HEK293 (cell line): ENCODE measurements around the gene DCTN2.

Source experiments
- CTCF ChIA-PET: fragments of 350-600 bp; formaldehyde crosslinking; extraction: SDS; loops from one replicate; lab custom pipeline; 2021; ENCODE audit warnings: antibody characterized with exemption; lab: Yijun Ruan, JAX
- POLR2A ChIA-PET: fragments of 300-600 bp; formaldehyde crosslinking; extraction: SDS; loops from one replicate; lab custom pipeline; 2020; ENCODE audit warnings: antibody characterized with exemption, inconsistent platforms; lab: Yijun Ruan, JAX
- H3K27ac ChIP-seq: fragments of 200-500 bp; sonication (Bioruptor generic); 2 replicates; pipeline ENCODE4 v1.5.1; 2014; ENCODE audit warnings: low read depth, low read length, control low read depth, inconsistent platforms; ENCODE audit errors: extremely low read depth
- H3K36me3 ChIP-seq, 2 experiments: fragments of 200-500 bp in 1 of 2; sonication (Bioruptor generic) in 1 of 2; 1 replicate in 1 of 2; 2 replicates in 1 of 2; pipeline ENCODE4 v1.5.1; 2014 to 2017; ENCODE audit warnings: inconsistent platforms in 2 of 2, low read length in 2 of 2; ENCODE audit not compliant: control insufficient read depth in 2 of 2, insufficient read depth in 1 of 2
- H3K4me1 ChIP-seq: fragments of 200-500 bp; sonication (Bioruptor generic); 2 replicates; pipeline ENCODE4 v1.5.1; 2014; ENCODE audit warnings: mild to moderate bottlenecking, low read length, inconsistent platforms; ENCODE audit not compliant: control insufficient read depth, insufficient read depth
- H3K4me3 ChIP-seq: 2 replicates; pipeline ENCODE4 v1.5.1; 2011; ENCODE audit warnings: low read depth, mild to moderate bottlenecking, control low read depth, low read length, moderate library complexity
- H3K9me3 ChIP-seq: fragments of 200-500 bp; sonication (Bioruptor generic); 2 replicates; pipeline ENCODE4 v1.5.1; 2014; ENCODE audit warnings: low read depth, low read length, inconsistent platforms; ENCODE audit not compliant: control insufficient read depth, insufficient read depth
- GLI2 ChIP-seq: fragments of 450-650 bp; formaldehyde crosslinking; IDR thresholded peaks from 2 replicates; pipeline ENCODE4; 2017; ENCODE audit warnings: missing biosample characterization, missing genetic modification characterization, low read depth, borderline replicate concordance
- GLIS1 ChIP-seq: fragments of 450-650 bp; formaldehyde crosslinking; IDR thresholded peaks from 2 replicates; pipeline ENCODE4 v1.5.1; 2016; ENCODE audit warnings: missing biosample characterization, missing genetic modification characterization
- GLIS2 ChIP-seq: fragments of 450-650 bp; formaldehyde crosslinking; IDR thresholded peaks from 2 replicates; pipeline ENCODE4 v1.5.1; 2016; ENCODE audit warnings: missing biosample characterization, missing genetic modification characterization
- KLF10 ChIP-seq: fragments of 450-650 bp; IDR thresholded peaks from 2 replicates; pipeline ENCODE4 v1.5.1; 2018; ENCODE audit warnings: missing biosample characterization, mild to moderate bottlenecking, missing genetic modification characterization
- OSR2 ChIP-seq: fragments of 450-650 bp; formaldehyde crosslinking; IDR thresholded peaks from 2 replicates; pipeline ENCODE4 v1.5.1; 2016; ENCODE audit warnings: missing biosample characterization, missing genetic modification characterization
- ZFHX2 ChIP-seq: fragments of 450-650 bp; formaldehyde crosslinking; conservative IDR thresholded peaks from 2 replicates; pipeline ENCODE4 v1.5.1; 2016; ENCODE audit warnings: missing biosample characterization, missing genetic modification characterization
- ZNF10 ChIP-seq: fragments of 450-650 bp; formaldehyde crosslinking; IDR thresholded peaks from 2 replicates; pipeline ENCODE4 v1.5.1; 2017; ENCODE audit warnings: missing biosample characterization, missing genetic modification characterization
- ZNF16 ChIP-seq: fragments of 450-650 bp; formaldehyde crosslinking; IDR thresholded peaks from 2 replicates; pipeline ENCODE4 v1.5.1; 2016; ENCODE audit warnings: low read depth, missing biosample characterization, missing genetic modification characterization
- ZNF169 ChIP-seq: fragments of 450-650 bp; formaldehyde crosslinking; IDR thresholded peaks from 2 replicates; pipeline ENCODE4 v1.5.1; 2016; ENCODE audit warnings: missing biosample characterization, missing genetic modification characterization
- ZNF223 ChIP-seq: fragments of 450-650 bp; formaldehyde crosslinking; IDR thresholded peaks from 2 replicates; pipeline ENCODE4 v1.5.1; 2016; ENCODE audit warnings: missing biosample characterization, missing genetic modification characterization
- ZNF266 ChIP-seq: fragments of 450-650 bp; formaldehyde crosslinking; IDR thresholded peaks from 2 replicates; pipeline ENCODE4 v1.5.1; 2016; ENCODE audit warnings: missing biosample characterization, missing genetic modification characterization, low read depth
- ZNF324 ChIP-seq: fragments of 450-650 bp; formaldehyde crosslinking; IDR thresholded peaks from 2 replicates; pipeline ENCODE4 v1.5.1; 2016; ENCODE audit warnings: missing biosample characterization, missing genetic modification characterization
- ZNF335 ChIP-seq: fragments of 450-650 bp; formaldehyde crosslinking; conservative IDR thresholded peaks from 2 replicates; pipeline ENCODE4 v1.5.1; 2016; ENCODE audit warnings: missing biosample characterization, missing genetic modification characterization
- ZNF501 ChIP-seq: fragments of 450-650 bp; formaldehyde crosslinking; IDR thresholded peaks from 2 replicates; pipeline ENCODE4 v1.5.1; 2016; ENCODE audit warnings: missing biosample characterization, missing genetic modification characterization
- ZNF548 ChIP-seq: fragments of 450-650 bp; formaldehyde crosslinking; IDR thresholded peaks from 2 replicates; pipeline ENCODE4 v1.5.1; 2016; ENCODE audit warnings: missing biosample characterization, missing genetic modification characterization
- ZNF549 ChIP-seq: fragments of 450-650 bp; IDR thresholded peaks from 2 replicates; pipeline ENCODE4 v1.5.1; 2018; ENCODE audit warnings: missing biosample characterization, missing genetic modification characterization, mild to moderate bottlenecking, inconsistent platforms, moderate library complexity
- ZNF585B ChIP-seq: fragments of 450-650 bp; formaldehyde crosslinking; IDR thresholded peaks from 2 replicates; pipeline ENCODE4 v1.5.1; 2016; ENCODE audit warnings: missing biosample characterization, missing genetic modification characterization
- ZNF654 ChIP-seq: fragments of 450-650 bp; formaldehyde crosslinking; IDR thresholded peaks from 2 replicates; pipeline ENCODE4 v1.5.1; 2016; ENCODE audit warnings: low read depth, missing biosample characterization, missing genetic modification characterization
- ZNF747 ChIP-seq: fragments of 450-650 bp; formaldehyde crosslinking; IDR thresholded peaks from 2 replicates; pipeline ENCODE4 v1.5.1; 2016; ENCODE audit warnings: missing biosample characterization, missing genetic modification characterization
- ZNF768 ChIP-seq: fragments of 450-650 bp; formaldehyde crosslinking; IDR thresholded peaks from 2 replicates; pipeline ENCODE4 v1.5.1; 2018; ENCODE audit warnings: missing biosample characterization, mild to moderate bottlenecking, missing genetic modification characterization
- ZNF776 ChIP-seq: fragments of 450-650 bp; formaldehyde crosslinking; IDR thresholded peaks from 2 replicates; pipeline ENCODE4 v1.5.0; 2017; ENCODE audit warnings: missing biosample characterization, missing genetic modification characterization, borderline replicate concordance
- ZNF785 ChIP-seq: fragments of 450-650 bp; formaldehyde crosslinking; IDR thresholded peaks from 2 replicates; pipeline ENCODE4 v1.5.1; 2016; ENCODE audit warnings: missing biosample characterization, missing genetic modification characterization
- ZNF830 ChIP-seq: fragments of 450-650 bp; IDR thresholded peaks from 2 replicates; pipeline ENCODE4 v1.5.0; 2018; ENCODE audit warnings: missing biosample characterization, missing genetic modification characterization, low read depth, mild to moderate bottlenecking, moderate library complexity
- ZNF837 ChIP-seq: fragments of 450-650 bp; formaldehyde crosslinking; IDR thresholded peaks from 2 replicates; pipeline ENCODE4 v1.5.1; 2016; ENCODE audit warnings: missing biosample characterization, missing genetic modification characterization
- ZXDB ChIP-seq: fragments of 450-650 bp; formaldehyde crosslinking; IDR thresholded peaks from 2 replicates; pipeline ENCODE4 v1.5.1; 2016; ENCODE audit warnings: missing biosample characterization, missing genetic modification characterization
- TF ChIP-seq, protein P1 (sequence below): fragments of 450-650 bp; formaldehyde crosslinking; IDR thresholded peaks from 2 replicates; pipeline ENCODE4 v1.5.1; 2016; ENCODE audit warnings: missing biosample characterization, missing genetic modification characterization
- TF ChIP-seq, protein P2 (sequence below): fragments of 450-650 bp; formaldehyde crosslinking; IDR thresholded peaks from 2 replicates; pipeline ENCODE4 v1.5.1; 2016; ENCODE audit warnings: missing biosample characterization, missing genetic modification characterization
- TF ChIP-seq, protein P3 (sequence below): fragments of 450-650 bp; formaldehyde crosslinking; IDR thresholded peaks from 2 replicates; pipeline ENCODE4 v1.5.1; 2017; ENCODE audit warnings: missing biosample characterization, missing genetic modification characterization

DCTN2 gene

DNA sequence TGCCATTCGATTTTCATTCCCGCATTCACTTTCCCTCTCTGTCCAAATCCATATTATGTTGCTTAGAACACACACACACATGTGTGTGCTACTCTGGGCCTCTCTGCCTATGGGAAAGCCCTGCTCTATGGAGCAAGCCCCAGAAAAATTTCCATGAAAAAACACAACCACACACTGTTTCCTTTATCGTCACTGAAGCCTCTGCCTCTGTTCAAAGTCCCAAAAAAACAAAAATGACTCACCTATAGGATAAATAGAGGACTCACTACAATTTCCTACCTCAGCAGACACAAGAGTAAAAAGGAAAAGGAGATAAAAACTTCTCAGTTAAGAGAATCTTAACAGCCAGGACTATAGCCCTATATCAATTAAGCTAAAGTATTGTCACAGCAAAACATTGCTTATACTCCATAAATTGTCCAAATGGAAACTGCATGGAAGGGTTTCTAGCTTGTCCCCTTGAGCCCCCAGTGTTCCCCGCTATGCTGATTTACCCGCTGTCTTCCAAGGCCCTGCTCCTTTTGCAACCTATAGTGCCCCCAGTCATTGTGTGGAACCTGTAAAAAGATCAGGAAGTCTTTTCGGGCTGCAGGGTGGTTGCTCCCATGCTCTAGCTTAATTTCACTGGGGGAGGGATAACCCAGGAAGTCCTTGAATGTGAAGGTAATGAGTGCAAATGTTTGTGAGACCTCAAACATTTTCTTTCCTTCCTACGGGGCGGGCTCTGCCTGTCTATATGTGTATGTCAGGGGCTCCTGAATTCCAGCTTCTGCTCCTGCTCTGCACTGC lies 32.9 kb upstream of the DCTN2 start (continued):
- TF ChIP-seq, protein P1, sequence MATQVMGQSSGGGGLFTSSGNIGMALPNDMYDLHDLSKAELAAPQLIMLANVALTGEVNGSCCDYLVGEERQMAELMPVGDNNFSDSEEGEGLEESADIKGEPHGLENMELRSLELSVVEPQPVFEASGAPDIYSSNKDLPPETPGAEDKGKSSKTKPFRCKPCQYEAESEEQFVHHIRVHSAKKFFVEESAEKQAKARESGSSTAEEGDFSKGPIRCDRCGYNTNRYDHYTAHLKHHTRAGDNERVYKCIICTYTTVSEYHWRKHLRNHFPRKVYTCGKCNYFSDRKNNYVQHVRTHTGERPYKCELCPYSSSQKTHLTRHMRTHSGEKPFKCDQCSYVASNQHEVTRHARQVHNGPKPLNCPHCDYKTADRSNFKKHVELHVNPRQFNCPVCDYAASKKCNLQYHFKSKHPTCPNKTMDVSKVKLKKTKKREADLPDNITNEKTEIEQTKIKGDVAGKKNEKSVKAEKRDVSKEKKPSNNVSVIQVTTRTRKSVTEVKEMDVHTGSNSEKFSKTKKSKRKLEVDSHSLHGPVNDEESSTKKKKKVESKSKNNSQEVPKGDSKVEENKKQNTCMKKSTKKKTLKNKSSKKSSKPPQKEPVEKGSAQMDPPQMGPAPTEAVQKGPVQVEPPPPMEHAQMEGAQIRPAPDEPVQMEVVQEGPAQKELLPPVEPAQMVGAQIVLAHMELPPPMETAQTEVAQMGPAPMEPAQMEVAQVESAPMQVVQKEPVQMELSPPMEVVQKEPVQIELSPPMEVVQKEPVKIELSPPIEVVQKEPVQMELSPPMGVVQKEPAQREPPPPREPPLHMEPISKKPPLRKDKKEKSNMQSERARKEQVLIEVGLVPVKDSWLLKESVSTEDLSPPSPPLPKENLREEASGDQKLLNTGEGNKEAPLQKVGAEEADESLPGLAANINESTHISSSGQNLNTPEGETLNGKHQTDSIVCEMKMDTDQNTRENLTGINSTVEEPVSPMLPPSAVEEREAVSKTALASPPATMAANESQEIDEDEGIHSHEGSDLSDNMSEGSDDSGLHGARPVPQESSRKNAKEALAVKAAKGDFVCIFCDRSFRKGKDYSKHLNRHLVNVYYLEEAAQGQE (tag by site-specific recombination): no peak
- no peak for TF ChIP-seq OSR2 (tag by site-specific recombination)
- no peak for TF ChIP-seq ZNF335 (tag by site-specific recombination)

DNA sequence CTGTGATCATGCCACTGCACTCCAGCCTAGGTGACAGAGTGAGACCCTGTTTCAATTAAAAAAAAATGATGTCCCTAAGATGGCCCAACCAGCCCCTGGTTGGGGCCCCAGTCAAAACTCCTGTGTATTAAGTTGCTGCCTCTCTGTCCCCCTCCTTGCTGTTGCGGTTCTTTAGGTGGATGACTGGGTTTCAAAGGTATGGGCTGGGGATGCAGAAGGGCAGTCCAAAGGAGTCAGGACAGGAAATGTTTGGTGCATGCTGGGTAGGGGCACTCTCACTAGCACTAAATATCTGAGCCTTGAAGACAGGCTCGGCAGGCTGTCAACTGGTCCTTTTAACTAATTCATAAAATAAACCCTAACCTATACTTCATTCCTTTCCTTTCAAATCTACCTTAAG lies 32.0 kb upstream of the DCTN2 start:
- H3K4me1 ChIP-seq: no peaks in the 10 kb centered on the region
- CTCF ChIA-PET: interaction anchor here (1.1 kb wide), 1 partner anchor 19 kb away, joined by 3 read pairs; no protein-coding TSS in a partner anchor

DNA sequence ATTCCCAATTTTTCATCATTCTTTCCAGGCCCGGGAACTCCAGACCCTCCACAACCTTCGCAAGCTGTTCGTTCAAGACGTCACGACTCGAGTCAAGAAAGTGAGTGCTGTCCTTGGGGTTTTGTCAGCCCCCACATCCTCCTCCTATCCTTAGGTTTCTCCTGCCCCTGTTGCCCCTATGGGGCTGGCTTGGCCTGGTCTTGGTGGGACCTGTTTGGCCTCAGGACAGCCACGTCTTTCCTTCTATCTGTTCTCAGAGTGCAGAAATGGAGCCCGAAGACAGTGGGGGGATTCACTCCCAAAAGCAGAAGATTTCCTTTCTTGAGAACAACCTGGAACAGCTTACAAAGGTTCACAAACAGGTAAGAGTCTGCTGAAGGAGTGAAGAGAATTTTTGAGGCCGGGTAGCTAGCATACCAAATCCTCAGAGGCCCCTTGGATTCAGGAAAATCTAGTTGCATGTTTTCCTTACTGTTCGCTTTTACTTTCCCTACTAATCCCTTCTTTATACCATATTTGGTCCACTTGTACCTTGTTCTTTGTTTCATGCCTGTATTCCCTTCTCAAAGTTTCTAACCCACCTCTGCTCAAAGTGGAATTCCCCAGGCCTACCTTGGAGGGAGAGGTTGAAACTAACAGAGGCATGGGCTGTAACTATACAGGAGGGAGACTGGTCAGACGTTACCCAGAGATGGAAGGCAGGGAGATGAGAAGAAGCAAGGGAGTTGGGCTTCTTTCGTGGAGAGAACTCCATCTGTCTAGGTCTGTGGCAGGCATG lies 31.2 kb upstream of the DCTN2 start:
- Histone ChIP-seq H3K4me3 (no peak overlapping the region), H3K27ac (no peak overlapping the region), H3K36me3 (peaks cover 8 to 66% of the 10 kb centered on the region in 2 experiments; a peak in 2 of 3 replicates), H3K4me1 (no peaks in the 10 kb centered on the region), H3K9me3 (no peaks in the 10 kb centered on the region)
- CTCF ChIA-PET: interaction anchor here (1.0 to 1.3 kb wide), 2 partner anchors 42 to 157 kb away, joined by 3 read pairs; no protein-coding TSS in a partner anchor
- POLR2A ChIA-PET: no interaction called here
- TF ChIP-seq, protein P2, sequence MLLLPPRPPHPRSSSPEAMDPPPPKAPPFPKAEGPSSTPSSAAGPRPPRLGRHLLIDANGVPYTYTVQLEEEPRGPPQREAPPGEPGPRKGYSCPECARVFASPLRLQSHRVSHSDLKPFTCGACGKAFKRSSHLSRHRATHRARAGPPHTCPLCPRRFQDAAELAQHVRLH (tag by site-specific recombination): no peak
- TF ChIP-seq ZFHX2 (tag by site-specific recombination) (no peak), ZNF768 (no peak), KLF10 (tag by site-specific recombination) (no peak), ZNF830 (tag by site-specific recombination) (no peak), ZNF548 (tag by site-specific recombination) (no peak), ZNF549 (no peak), ZNF501 (tag by site-specific recombination) (no peak), ZNF10 (no peak), ZNF223 (tag by site-specific recombination) (no peak), ZNF266 (tag by site-specific recombination) (no peak), ZNF654 (tag by site-specific recombination) (no peak), GLI2 (no peak)
- TF ChIP-seq, protein P1 (tag by site-specific recombination): no peak

More for the DNA sequence above, 32.0 kb upstream of the DCTN2 start:
- TF ChIP-seq, protein P3, sequence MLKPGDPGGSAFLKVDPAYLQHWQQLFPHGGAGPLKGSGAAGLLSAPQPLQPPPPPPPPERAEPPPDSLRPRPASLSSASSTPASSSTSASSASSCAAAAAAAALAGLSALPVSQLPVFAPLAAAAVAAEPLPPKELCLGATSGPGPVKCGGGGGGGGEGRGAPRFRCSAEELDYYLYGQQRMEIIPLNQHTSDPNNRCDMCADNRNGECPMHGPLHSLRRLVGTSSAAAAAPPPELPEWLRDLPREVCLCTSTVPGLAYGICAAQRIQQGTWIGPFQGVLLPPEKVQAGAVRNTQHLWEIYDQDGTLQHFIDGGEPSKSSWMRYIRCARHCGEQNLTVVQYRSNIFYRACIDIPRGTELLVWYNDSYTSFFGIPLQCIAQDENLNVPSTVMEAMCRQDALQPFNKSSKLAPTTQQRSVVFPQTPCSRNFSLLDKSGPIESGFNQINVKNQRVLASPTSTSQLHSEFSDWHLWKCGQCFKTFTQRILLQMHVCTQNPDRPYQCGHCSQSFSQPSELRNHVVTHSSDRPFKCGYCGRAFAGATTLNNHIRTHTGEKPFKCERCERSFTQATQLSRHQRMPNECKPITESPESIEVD: no peak
- TF ChIP-seq ZXDB: no peak
- no peak for TF ChIP-seq ZNF747 (tag by site-specific recombination)
- TF ChIP-seq ZNF785 (tag by site-specific recombination): no peak
- TF ChIP-seq GLIS2 (tag by site-specific recombination): no peak
- no peak for TF ChIP-seq KLF10 (tag by site-specific recombination)
- TF ChIP-seq ZNF169 (tag by site-specific recombination): no peak
- no peak for TF ChIP-seq ZNF16 (tag by site-specific recombination)
- no peak for TF ChIP-seq ZNF776 (tag by site-specific recombination)
- no peak for TF ChIP-seq GLIS1 (tag by site-specific recombination)
- no peak for TF ChIP-seq ZNF324 (tag by site-specific recombination)
- no peak for TF ChIP-seq ZNF837
- TF ChIP-seq ZNF585B (tag by site-specific recombination): no peak
- no peak overlapping the region for H3K4me3 ChIP-seq
- no peak overlapping the region for H3K27ac ChIP-seq
- POLR2A ChIA-PET: no interaction called here
- H3K9me3 ChIP-seq: no peaks in the 10 kb centered on the region
- peaks cover 8 to 64% of the 10 kb centered on the region in 2 experiments; a peak in 2 of 3 replicates for H3K36me3 ChIP-seq
